GM15510 (cell line): ENCODE results near the gene ME3.

ENCODE experiments used
- POLR2A ChIP-seq: IDR thresholded peaks from 3 replicates; pipeline ENCODE4 v1.6.1; 2011; ENCODE audit warnings: borderline replicate concordance; ENCODE audit not compliant: insufficient read length; ENCODE audit errors: extremely low read depth

Gene ME3

GRCh38 chr11:86397351-86397750 lies 275.1 kb downstream of the ME3 start:
- TF ChIP-seq POLR2A, result no peak

- TF ChIP-seq POLR2A, result no peak
Measured at GRCh38 chr11:86396396-86396795, 276.0 kb downstream of the ME3 start.

- TF ChIP-seq POLR2A, result no peak
Measured at GRCh38 chr11:86395061-86395551, 277.3 kb downstream of the ME3 start.
